ENCODE results near the gene ARMC5.

- TF ChIP-seq CTCF (IDR thresholded peaks at IDR 0.05) (peak; percentile 73), MAX (IDR thresholded peaks at IDR 0.05; ENCODE audit: low read depth) (peak; percentile 97), TCF12 (IDR thresholded peaks at IDR 0.05) (no peak)
Measured at GRCh38 chr16:31458844-31459686, at the start of gene ARMC5.
